IMR-90 (cell line): ENCODE results near the gene GALNT14. TPM values are rescaled to one million over a fixed set of nuclear protein-coding genes. Genes with fewer than 3 reads are reported as not detected.

ENCODE experiments used
- ATAC-seq: fragments of 200-7000 bp; cut with Tn5 transposase; 2 replicates; pipeline ENCODE4 v1.9.1; 2020; ENCODE audit warnings: low read depth, mild to moderate bottlenecking, moderate library complexity
- BruUV-seq: library from RNA; stranded (reverse); fragments of 400-500 nt; replicated peaks from 2 replicates; lab custom pipeline; 2021; lab: Mats Ljungman, UMichigan
- CTCF ChIA-PET: fragments of 300-600 bp; formaldehyde crosslinking; extraction: SDS; loops from one replicate; lab custom pipeline; 2021; ENCODE audit warnings: antibody characterized with exemption; lab: Yijun Ruan, JAX
- POLR2A ChIA-PET: fragments of 300-600 bp; sonication (Branson Sonifier 250); formaldehyde crosslinking; loops from one replicate; lab custom pipeline; 2022; ENCODE audit warnings: antibody characterized with exemption; ENCODE audit not compliant: unreplicated experiment; lab: Charles Lee
- DNase-seq: peaks from one replicate; pipeline ENCODE4 v3.0.0; 2013
- H2AFZ ChIP-seq: replicated peaks from 2 replicates; pipeline ENCODE3; 2013; ENCODE audit warnings: low read length, mild to moderate bottlenecking; ENCODE audit not compliant: poor library complexity
- H2AK5ac ChIP-seq: 2 replicates; pipeline ENCODE4 v1.6.1; 2013; ENCODE audit warnings: low read depth, low read length, inconsistent platforms
- H2AK9ac ChIP-seq: replicated peaks from 2 replicates; pipeline ENCODE3; 2013; ENCODE audit warnings: mild to moderate bottlenecking, low read depth, low read length, moderate library complexity; ENCODE audit not compliant: poor library complexity
- H2BK120ac ChIP-seq: 2 replicates; pipeline ENCODE4 v1.6.1; 2013; ENCODE audit warnings: low read depth, low read length, inconsistent platforms
- H2BK15ac ChIP-seq: 3 replicates; pipeline ENCODE4 v1.6.1; 2013; ENCODE audit warnings: low read depth, low read length, inconsistent platforms
- H2BK20ac ChIP-seq: 2 replicates; pipeline ENCODE4 v1.6.1; 2013; ENCODE audit warnings: low read depth, mild to moderate bottlenecking, inconsistent platforms, low read length, moderate library complexity
- H2BK5ac ChIP-seq: 2 replicates; pipeline ENCODE4 v1.6.1; 2013; ENCODE audit warnings: mild to moderate bottlenecking, low read depth, low read length, inconsistent platforms; ENCODE audit not compliant: poor library complexity, severe bottlenecking
- H3K14ac ChIP-seq: replicated peaks from 2 replicates; pipeline ENCODE4 v1.6.1; 2013; ENCODE audit warnings: low read depth, low read length, inconsistent platforms
- H3K18ac ChIP-seq: 2 replicates; pipeline ENCODE4 v1.6.1; 2013; ENCODE audit warnings: low read depth, low read length, control low read depth
- H3K23ac ChIP-seq: 2 replicates; pipeline ENCODE4 v1.6.1; 2013; ENCODE audit warnings: low read depth, low read length, inconsistent platforms
- H3K27ac ChIP-seq: 2 replicates; pipeline ENCODE4 v1.5.1; 2013; ENCODE audit warnings: mild to moderate bottlenecking, control low read depth, low read length; ENCODE audit not compliant: insufficient read depth
- H3K27me3 ChIP-seq: 2 replicates; pipeline ENCODE4 v1.6.1; 2013; ENCODE audit warnings: low read length; ENCODE audit not compliant: control insufficient read depth, insufficient read depth
- H3K36me3 ChIP-seq: 2 replicates; pipeline ENCODE4 v1.6.1; 2013; ENCODE audit warnings: low read length, mixed read lengths; ENCODE audit not compliant: control insufficient read depth, insufficient read depth
- H3K4ac ChIP-seq: 2 replicates; pipeline ENCODE4 v1.6.1; 2013; ENCODE audit warnings: low read depth, low read length, inconsistent platforms
- H3K4me1 ChIP-seq: 2 replicates; pipeline ENCODE4 v1.6.1; 2013; ENCODE audit warnings: low read length, mixed read lengths; ENCODE audit not compliant: control insufficient read depth, insufficient read depth
- H3K4me2 ChIP-seq: 2 replicates; pipeline ENCODE4 v1.6.1; 2013; ENCODE audit warnings: low read depth, mild to moderate bottlenecking, control low read depth, low read length, moderate library complexity
- H3K4me3 ChIP-seq: 2 replicates; pipeline ENCODE4 v1.5.1; 2013; ENCODE audit warnings: low read depth, mild to moderate bottlenecking, control low read depth, low read length, moderate library complexity; ENCODE audit not compliant: insufficient read depth
- H3K56ac ChIP-seq: 2 replicates; pipeline ENCODE4 v1.6.1; 2013; ENCODE audit warnings: low read length, inconsistent platforms; ENCODE audit not compliant: insufficient read depth; ENCODE audit errors: extremely low read depth
- H3K79me1 ChIP-seq, 2 experiments: 2 replicates each; pipeline ENCODE4 v1.6.1; 2013; ENCODE audit warnings: low read length in 2 of 2, inconsistent platforms in 1 of 2, low read depth in 1 of 2
- H3K9ac ChIP-seq: 2 replicates; pipeline ENCODE4 v1.6.1; 2013; ENCODE audit warnings: low read depth, low read length, control low read depth
- H3K9me1 ChIP-seq: 2 replicates; pipeline ENCODE4 v1.6.1; 2013; ENCODE audit warnings: low read length, inconsistent platforms; ENCODE audit not compliant: insufficient read depth
- H3K9me3 ChIP-seq: 2 replicates; pipeline ENCODE4 v1.6.1; 2013; ENCODE audit warnings: low read length; ENCODE audit not compliant: control insufficient read depth, insufficient read depth
- H4K20me1 ChIP-seq: 2 replicates; pipeline ENCODE4 v1.6.1; 2013; ENCODE audit warnings: low read length, inconsistent platforms; ENCODE audit not compliant: insufficient read depth
- H4K5ac ChIP-seq: 2 replicates; pipeline ENCODE4 v1.6.1; 2013; ENCODE audit warnings: mild to moderate bottlenecking, low read depth, low read length, control low read depth
- H4K8ac ChIP-seq, 2 experiments: 2 replicates each; pipeline ENCODE4 v1.6.1; 2013; ENCODE audit warnings: low read depth in 2 of 2, low read length in 2 of 2, control low read depth in 1 of 2, inconsistent platforms in 1 of 2
- H4K91ac ChIP-seq: 2 replicates; pipeline ENCODE4 v1.6.1; 2013; ENCODE audit warnings: low read depth, low read length, inconsistent platforms; ENCODE audit not compliant: insufficient read depth
- BHLHE40 ChIP-seq: fragments of 150-350 bp; IDR thresholded peaks from 2 replicates; pipeline ENCODE4 v1.6.1; 2016; ENCODE audit warnings: mild to moderate bottlenecking, low read depth, low read length
- CEBPB ChIP-seq: IDR thresholded peaks from 2 replicates; pipeline ENCODE4 v1.6.1; 2012; ENCODE audit warnings: low read depth, low read length, improper control_type of control experiment
- MAFK ChIP-seq: IDR thresholded peaks from 2 replicates; pipeline ENCODE4 v1.6.1; 2012; ENCODE audit warnings: low read depth, low read length, improper control_type of control experiment
- MXI1 ChIP-seq: IDR thresholded peaks from 2 replicates; pipeline ENCODE4 v1.6.1; 2012; ENCODE audit warnings: low read depth, mild to moderate bottlenecking, low read length, moderate library complexity, borderline replicate concordance
- POLR2A ChIP-seq: IDR thresholded peaks from 2 replicates; pipeline ENCODE4 v1.6.1; 2012; ENCODE audit warnings: mild to moderate bottlenecking, low read depth, low read length
- RCOR1 ChIP-seq: IDR thresholded peaks from 2 replicates; pipeline ENCODE4 v1.6.1; 2012; ENCODE audit warnings: mild to moderate bottlenecking, low read length, improper control_type of control experiment; ENCODE audit not compliant: insufficient replicate concordance
- RFX5 ChIP-seq: IDR thresholded peaks from 2 replicates; pipeline ENCODE4 v1.8.0; 2012; ENCODE audit warnings: low read depth, mild to moderate bottlenecking, low read length, moderate library complexity
- WGBS, 2 experiments: methylation state at CpG; one replicate each; pipeline versions ENCODE4 v1.1.5 to v1.1.7; 2013; ENCODE audit warnings: missing lambda C conversion rate in 2 of 2; ENCODE audit not compliant: insufficient read length in 1 of 2; ENCODE audit errors: extremely low coverage in 2 of 2; 5-methylcytosine and 5-hydroxymethylcytosine counted together
- dilution Hi-C: fragments of 300-500 bp; cut with HindIII; formaldehyde crosslinking; loops from one replicate; pipeline ENCODE4 v1.14.3; 2018; ENCODE audit warnings: low sequenced_read_pairs; ENCODE audit not compliant: unreplicated experiment
- in situ Hi-C: fragments of 300-500 bp; cut with MboI; formaldehyde crosslinking; loops from 3 replicates; pipeline ENCODE4 v1.14.3; 2019; ENCODE audit warnings: low sequenced_read_pairs, inconsistent platforms, mixed read lengths
- intact Hi-C: fragments of 100-400 bp; cut with micrococcal nuclease; formaldehyde crosslinking; loops from 2 replicates; pipeline ENCODE4 v1.10.0; 2022
- polyA plus RNA-seq, 3 experiments: library from polyadenylated mRNA; depleted of rRNA; stranded (reverse); fragments of >200 nt; gene quantifications; 2 replicates each; pipeline ENCODE4 v1.2.3, GENCODE V29; 2012; ENCODE audit warnings: low replicate concordance in 1 of 3
- total RNA-seq: library from RNA; depleted of rRNA; stranded (reverse); fragments of >200 nt; gene quantifications from 2 replicates; pipeline ENCODE4 v1.2.3, GENCODE V29; 2012
- TF ChIP-seq, protein P1 (sequence below): fragments of 150-350 bp; IDR thresholded peaks from 2 replicates; pipeline ENCODE4 v1.6.1; 2017; ENCODE audit warnings: mild to moderate bottlenecking, antibody characterized with exemption, low read length, low read depth

Gene GALNT14
- total and polyA plus RNA-seq, 2 of the 4 experiments (the other 2 are of a cell fraction), result 0.15 to 0.18 TPM

DNA sequence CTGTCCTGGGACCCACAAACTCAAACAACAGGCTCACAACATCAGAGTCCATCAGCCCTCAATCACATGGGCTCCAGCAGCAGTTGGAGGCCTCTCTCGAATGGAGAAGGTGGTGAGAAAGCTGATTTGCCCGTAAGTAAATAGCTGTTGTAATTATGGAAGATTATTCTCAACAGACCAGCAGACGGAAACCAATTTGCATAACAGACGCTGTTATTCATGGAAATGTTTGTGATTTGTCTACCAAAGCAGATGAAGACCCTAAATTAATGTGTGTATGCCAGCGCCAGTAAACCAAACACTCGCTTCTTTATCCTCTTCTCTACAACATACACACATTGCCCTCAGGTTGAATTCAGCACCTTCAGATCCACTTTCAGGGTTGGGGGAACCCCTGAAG lies 23.4 kb upstream of the GALNT14 start:
- Histone ChIP-seq H3K4ac (no peak overlapping the region), H3K56ac (no peak overlapping the region), H3K4me3 (no peak overlapping the region), H3K18ac (no peak overlapping the region), H3K27ac (no peak overlapping the region), H2AK9ac (no peak overlapping the region), H3K36me3 (no peaks in the 10 kb centered on the region), H4K20me1 (no peaks in the 10 kb centered on the region), H2BK15ac (no peak overlapping the region), H4K5ac (no peak overlapping the region), H4K8ac (no peak overlapping the region), H3K9ac (no peak overlapping the region), H2BK5ac (no peak overlapping the region), H2AFZ (no peak overlapping the region), H2BK120ac (no peak overlapping the region), H3K9me3 (no peaks in the 10 kb centered on the region), H2BK20ac (no peak overlapping the region), H3K4me2 (no peak overlapping the region), H3K4me1 (no peaks in the 10 kb centered on the region), H4K91ac (no peak overlapping the region), H3K23ac (no peak overlapping the region), H3K79me1 (no peaks in the 10 kb centered on the region), H3K9me1 (no peaks in the 10 kb centered on the region), H3K27me3 (no peaks in the 10 kb centered on the region; the same call in none of the 2 replicates), H3K14ac (no peak overlapping the region), H2AK5ac (no peak overlapping the region)
- no TSS peak for BruUV-seq
- dilution Hi-C loops, result no loop called here
- ChIA-PET POLR2A (no interaction called here), CTCF (no interaction called here)
- WGBS, 2 experiments, result no CpG with 5 or more reads among the region's 6 CpGs
- no peak for DNase-seq
- TF ChIP-seq RCOR1, result no peak
- TF ChIP-seq POLR2A, result no peak
- TF ChIP-seq MAFK, result no peak
- TF ChIP-seq MXI1, result no peak
- TF ChIP-seq CEBPB, result no peak
- no peak for TF ChIP-seq RFX5
- TF ChIP-seq, protein P1, sequence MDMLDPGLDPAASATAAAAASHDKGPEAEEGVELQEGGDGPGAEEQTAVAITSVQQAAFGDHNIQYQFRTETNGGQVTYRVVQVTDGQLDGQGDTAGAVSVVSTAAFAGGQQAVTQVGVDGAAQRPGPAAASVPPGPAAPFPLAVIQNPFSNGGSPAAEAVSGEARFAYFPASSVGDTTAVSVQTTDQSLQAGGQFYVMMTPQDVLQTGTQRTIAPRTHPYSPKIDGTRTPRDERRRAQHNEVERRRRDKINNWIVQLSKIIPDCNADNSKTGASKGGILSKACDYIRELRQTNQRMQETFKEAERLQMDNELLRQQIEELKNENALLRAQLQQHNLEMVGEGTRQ, result no peak
- TF ChIP-seq BHLHE40, result no peak
- intact Hi-C loops, result no loop called here
- ATAC-seq, result no peak
- in situ Hi-C loops, result loop anchor here (25.0 kb wide), 1 partner anchor 999 kb away; no protein-coding TSS in a partner anchor
